DMS79 (cell line): ENCODE results near the gene RHOT1.
"Not testable (repeated sequence)": the region's sequence is repeated elsewhere in the genome, so short reads cannot be mapped to it uniquely, and the experiment has no call there.

Experiments used
- DNase-seq: peaks from one replicate; lab custom pipeline; 2025; lab: John Stamatoyannopoulos, UW

RHOT1 gene

DNA sequence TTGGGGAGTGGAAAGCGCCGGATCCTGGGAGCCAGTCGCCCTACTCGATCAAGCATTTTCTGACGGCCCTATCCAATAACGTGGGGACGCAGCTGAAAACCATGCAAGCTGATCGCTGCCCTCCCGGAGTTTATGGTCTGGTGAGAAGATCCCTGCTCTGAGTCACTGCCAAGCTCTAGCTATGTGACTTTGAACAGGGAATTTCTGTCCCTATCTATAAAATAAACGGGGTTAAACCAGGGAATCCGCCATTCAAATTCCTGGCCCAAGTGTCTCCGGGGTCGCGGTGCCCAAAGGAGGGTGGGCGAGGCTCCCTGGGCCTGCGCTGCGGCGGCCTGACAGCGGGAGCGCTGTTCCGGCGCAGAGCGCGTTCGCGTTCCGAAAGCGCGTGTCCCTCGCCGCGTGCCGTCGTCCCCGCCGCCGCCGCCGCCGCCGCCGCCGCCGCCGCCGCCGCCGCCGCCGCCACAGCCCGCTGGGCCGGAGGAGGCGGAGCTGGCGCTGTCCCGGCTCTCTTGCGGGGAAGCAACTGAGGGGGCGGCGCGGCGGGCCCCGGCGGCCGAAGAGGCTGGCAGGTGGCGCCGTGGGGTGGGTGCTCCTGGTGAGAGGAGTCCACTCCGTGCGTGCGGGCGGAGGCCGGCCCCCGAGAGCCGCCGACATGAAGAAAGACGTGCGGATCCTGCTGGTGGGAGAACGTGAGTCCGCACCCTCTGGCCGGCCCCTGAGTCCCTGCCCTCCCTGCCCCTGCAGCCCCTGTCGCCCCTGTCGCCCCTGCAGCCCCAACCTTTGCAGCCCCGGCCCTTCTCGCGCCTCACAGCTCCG, at the start of gene RHOT1:
Gene RHOT1, plus strand, starts transcription at position 465 of the 819 bp plus-strand sequence. Its CDS starts 191 bp downstream, at position 656.
- DNase-seq = peak; percentile 64

DNA sequence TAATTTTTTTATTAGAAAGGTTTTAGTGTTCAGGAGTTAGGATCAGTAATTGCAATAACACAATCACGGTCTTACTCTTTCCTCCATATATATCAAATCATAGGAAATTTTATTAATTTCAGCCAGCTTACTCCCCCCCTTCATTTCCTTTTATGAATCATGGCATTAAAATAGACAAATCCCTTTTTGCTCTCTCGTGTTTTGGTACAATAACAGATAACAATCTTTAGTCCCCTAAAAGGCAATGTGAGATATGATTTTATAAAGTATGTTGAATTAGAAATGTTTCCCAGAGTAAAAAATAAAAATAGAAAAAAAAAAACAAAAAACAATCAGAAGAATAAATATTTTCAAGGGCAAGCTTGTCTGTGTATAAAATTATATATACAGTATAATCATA, 42.6 kb upstream of the RHOT1 start:
- DNase-seq = no peak

GRCh38 chr17:32100323-32100722, 42.0 kb upstream of the RHOT1 start:
- DNase-seq = not testable (repeated sequence)

DNA sequence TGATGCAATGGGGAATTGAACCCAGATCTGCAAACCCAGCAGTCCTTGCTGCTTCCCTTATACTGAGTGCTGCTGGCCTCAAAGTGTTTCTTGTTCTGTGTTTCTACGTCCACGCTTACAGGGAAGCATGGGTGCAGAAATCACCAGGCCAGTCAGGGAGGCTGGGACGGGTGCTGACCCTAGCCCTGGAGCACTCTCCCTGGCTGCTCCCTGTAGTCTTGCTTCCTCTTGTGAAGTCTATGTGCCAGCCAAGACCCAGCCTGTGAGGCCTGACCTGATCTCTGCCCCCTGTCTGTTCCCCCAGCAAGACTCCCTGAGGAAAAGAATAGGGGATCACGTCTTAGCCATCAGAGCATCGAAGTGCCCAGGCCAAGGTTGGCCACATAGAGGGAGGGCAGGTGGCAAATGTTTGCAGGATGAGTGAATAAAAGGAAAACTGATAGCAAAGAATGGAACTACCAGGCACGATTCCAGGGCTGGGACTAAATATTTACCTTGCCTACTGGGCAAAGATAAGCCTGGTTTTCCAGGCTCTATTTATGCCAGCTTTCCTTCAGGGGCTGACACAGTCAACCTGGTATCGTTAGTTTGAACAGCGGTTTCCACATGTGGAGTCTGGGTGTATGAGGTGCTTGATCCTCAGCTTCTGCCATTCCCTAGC, 41.2 kb upstream of the RHOT1 start:
- no peak for DNase-seq

- no peak for DNase-seq
These were observed 40.1 kb upstream of the RHOT1 start for GRCh38 chr17:32102172-32102571.

GRCh38 chr17:32102646-32103186, 39.6 kb upstream of the RHOT1 start:
- DNase-seq = no peak

GRCh38 chr17:32103476-32104113, 38.7 kb upstream of the RHOT1 start:
- no peak for DNase-seq

DNA sequence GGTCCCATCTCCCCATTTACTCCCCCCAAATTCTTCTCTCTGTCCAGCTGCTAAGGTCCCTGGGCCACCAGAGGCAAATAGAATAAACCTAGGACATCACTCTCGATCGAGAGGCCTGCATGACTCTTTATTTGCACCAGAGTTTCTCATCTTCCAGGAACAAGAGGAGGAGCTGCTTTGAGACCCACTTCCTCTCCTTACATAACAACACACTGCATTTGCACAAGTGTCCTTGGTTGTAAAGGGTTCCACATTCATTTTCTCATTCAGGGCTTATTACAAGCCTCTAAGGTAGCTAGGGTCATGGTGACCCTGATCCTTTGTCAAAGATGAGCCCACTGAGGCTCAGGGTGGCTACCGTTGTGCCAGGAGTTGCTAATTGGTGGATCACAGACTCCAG, 38.1 kb upstream of the RHOT1 start:
- DNase-seq = no peak

- DNase-seq = not testable (repeated sequence)
These were observed 35.8 kb upstream of the RHOT1 start for GRCh38 chr17:32106471-32106981.

- DNase-seq = not testable (repeated sequence)
These were observed 35.1 kb upstream of the RHOT1 start for GRCh38 chr17:32107194-32107593.

GRCh38 chr17:32110596-32110995, 31.7 kb upstream of the RHOT1 start:
- no peak for DNase-seq

- peak; percentile 51 for DNase-seq
These were observed 31.0 kb upstream of the RHOT1 start for GRCh38 chr17:32111141-32111771.

- DNase-seq = no peak
These were observed 29.9 kb upstream of the RHOT1 start for GRCh38 chr17:32112416-32112815.

DNA sequence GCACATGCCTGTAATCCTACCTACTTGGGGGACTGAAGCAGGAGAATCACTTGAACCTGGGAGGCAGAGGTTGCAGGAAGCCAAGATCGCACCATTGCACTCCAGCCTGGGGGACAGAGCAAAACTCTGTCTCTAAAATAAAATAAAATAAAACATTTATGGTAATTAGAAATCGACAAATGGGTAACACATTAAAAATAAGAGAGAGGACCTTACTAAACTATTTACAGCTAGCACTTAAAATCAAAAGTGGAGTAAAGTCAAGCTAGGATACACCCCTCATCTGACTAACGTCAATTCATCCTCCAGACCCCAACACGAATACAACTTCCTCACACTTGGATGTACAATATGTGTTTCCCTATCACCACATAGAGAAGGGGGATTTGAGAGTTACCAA, 27.8 kb upstream of the RHOT1 start:
- no peak for DNase-seq

GRCh38 chr17:32115546-32115945, 26.8 kb upstream of the RHOT1 start:
- DNase-seq = not testable (repeated sequence)

- no peak for DNase-seq
These were observed 25.4 kb upstream of the RHOT1 start for GRCh38 chr17:32116937-32117336.

- no peak for DNase-seq
These were observed 24.9 kb upstream of the RHOT1 start for GRCh38 chr17:32117399-32117798.

DNA sequence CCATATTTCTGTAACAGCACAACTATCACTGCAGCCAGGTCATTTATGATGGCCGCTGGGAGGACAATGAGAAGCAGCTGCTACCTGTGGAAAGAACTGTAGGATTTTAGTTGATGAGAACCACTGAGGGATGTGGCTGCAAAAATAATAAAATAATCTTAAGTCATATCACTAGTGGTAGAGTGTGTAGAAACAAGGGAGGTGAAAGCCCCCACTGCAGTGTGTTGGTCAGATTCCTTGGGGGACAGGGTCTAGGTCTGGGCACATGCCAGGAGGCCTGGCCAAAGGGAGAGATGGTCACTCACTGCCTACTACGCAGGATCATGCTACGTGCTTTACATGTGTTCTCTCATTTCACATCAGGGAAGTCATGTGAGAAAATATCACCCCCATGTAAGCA, 24.2 kb upstream of the RHOT1 start:
- DNase-seq = not testable (repeated sequence)

- no peak for DNase-seq
These were observed 23.5 kb upstream of the RHOT1 start for GRCh38 chr17:32118835-32119234.

GRCh38 chr17:32120141-32120540, 22.2 kb upstream of the RHOT1 start:
- DNase-seq = no peak

DNA sequence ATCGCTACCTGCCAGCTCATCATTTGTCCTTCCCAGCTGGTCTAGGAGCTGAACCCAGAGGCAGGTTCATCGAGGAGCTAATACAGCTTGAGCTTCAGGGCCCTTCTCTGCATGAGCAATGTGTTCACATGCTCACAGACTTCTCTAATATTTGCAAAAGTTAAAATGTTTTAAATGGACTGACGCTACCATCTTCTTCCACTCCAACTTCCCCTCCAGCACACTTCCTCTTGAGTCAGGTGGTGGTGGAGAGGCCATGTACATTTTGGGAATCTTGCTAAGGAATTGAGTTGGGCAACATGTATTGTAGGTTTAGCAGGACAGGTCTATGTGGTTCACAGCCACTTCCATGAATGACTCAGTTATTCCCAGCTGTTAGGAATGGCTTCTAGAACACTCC, 21.6 kb upstream of the RHOT1 start:
- no peak for DNase-seq

DNA sequence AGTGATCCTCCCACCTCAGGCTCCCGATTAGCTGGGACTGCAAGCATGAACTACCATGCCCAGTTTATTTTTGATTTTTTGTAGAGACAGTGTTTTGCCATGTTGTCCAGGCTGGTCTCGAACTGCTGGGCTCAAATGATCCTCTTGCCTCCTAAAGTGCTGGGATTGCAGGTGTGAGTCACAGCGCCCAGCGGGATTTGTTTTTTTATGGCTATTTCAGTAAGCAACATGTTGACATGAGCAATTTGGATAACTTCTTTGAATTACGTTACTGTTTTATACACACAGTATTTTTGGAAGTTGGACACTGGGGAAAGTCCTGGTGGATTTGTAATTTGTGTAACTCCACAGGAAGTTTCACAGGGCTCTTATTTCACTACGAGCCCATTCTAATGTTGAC, 18.5 kb upstream of the RHOT1 start:
- no peak for DNase-seq
